DOHH2 (cell line): Measurements from ENCODE around the gene FOXP4.

Experiments used
- H3F3A ChIP-seq: fragments of 200-600 bp; sonication (generic), shearing (Covaris generic); 2 replicates; pipeline ENCODE4 v1.6.0; 2016; ENCODE audit warnings: antibody characterized with exemption, mild to moderate bottlenecking; ENCODE audit not compliant: control insufficient read depth, insufficient read depth
- H3K27ac ChIP-seq: fragments of 200-600 bp; sonication (generic); 2 replicates; pipeline ENCODE4 v1.5.1; 2014; ENCODE audit warnings: low read depth, mild to moderate bottlenecking, low read length, moderate library complexity
- H3K27me3 ChIP-seq: fragments of 200-600 bp; sonication (generic); 2 replicates; pipeline ENCODE4 v1.6.1; 2014; ENCODE audit warnings: mild to moderate bottlenecking, low read length, mixed read lengths; ENCODE audit not compliant: control insufficient read depth
- H3K36me3 ChIP-seq: fragments of 200-600 bp; sonication (generic); 2 replicates; pipeline ENCODE4 v1.6.1; 2014; ENCODE audit warnings: mild to moderate bottlenecking, low read length, moderate library complexity, mixed read lengths; ENCODE audit not compliant: control insufficient read depth
- H3K4me1 ChIP-seq: fragments of 200-600 bp; sonication (generic); 2 replicates; pipeline ENCODE4 v1.6.1; 2014; ENCODE audit warnings: mild to moderate bottlenecking, low read length, mixed read lengths; ENCODE audit not compliant: control insufficient read depth
- H3K4me2 ChIP-seq: fragments of 200-600 bp; sonication (generic); 2 replicates; pipeline ENCODE4 v1.6.0; 2014; ENCODE audit warnings: mild to moderate bottlenecking, low read length, moderate library complexity
- H3K4me3 ChIP-seq: fragments of 200-600 bp; sonication (generic); 2 replicates; pipeline ENCODE4 v1.5.1; 2014; ENCODE audit warnings: mild to moderate bottlenecking, low read length, mixed read lengths
- H3K79me2 ChIP-seq: fragments of 200-600 bp; sonication (generic); 2 replicates; pipeline ENCODE4 v1.6.1; 2014; ENCODE audit warnings: mild to moderate bottlenecking, low read length, mixed read lengths; ENCODE audit not compliant: control insufficient read depth
- H3K9me2 ChIP-seq: fragments of 200-600 bp; sonication (generic); replicated peaks from 2 replicates; pipeline ENCODE4 v1.6.1; 2014; ENCODE audit warnings: mild to moderate bottlenecking, low read length, mixed read lengths; ENCODE audit not compliant: control insufficient read depth
- H3K9me3 ChIP-seq: fragments of 200-600 bp; sonication (generic); 2 replicates; pipeline ENCODE4 v1.6.1; 2014; ENCODE audit warnings: antibody characterized with exemption, low read length, mixed read lengths; ENCODE audit not compliant: control insufficient read depth, insufficient read depth
- H4K20me1 ChIP-seq: fragments of 200-600 bp; sonication (generic); 2 replicates; pipeline ENCODE4 v1.6.0; 2014; ENCODE audit warnings: low read depth, mild to moderate bottlenecking, antibody characterized with exemption, low read length, moderate library complexity; ENCODE audit not compliant: control insufficient read depth, insufficient read depth
- EZH2phosphoT487 ChIP-seq: fragments of 200-600 bp; sonication (generic); IDR thresholded peaks from 2 replicates; pipeline ENCODE4 v1.6.1; 2017; ENCODE audit warnings: borderline replicate concordance, mild to moderate bottlenecking, antibody characterized with exemption, low read length, moderate library complexity, mixed read lengths
- TF ChIP-seq, protein P1 (sequence below): fragments of 200-600 bp; sonication (generic); IDR thresholded peaks from one replicate; pipeline ENCODE4 v1.5.1; 2014; ENCODE audit warnings: antibody characterized with exemption, mild to moderate bottlenecking, low read depth, low read length; ENCODE audit not compliant: poor library complexity, severe bottlenecking

The FOXP4 gene

DNA sequence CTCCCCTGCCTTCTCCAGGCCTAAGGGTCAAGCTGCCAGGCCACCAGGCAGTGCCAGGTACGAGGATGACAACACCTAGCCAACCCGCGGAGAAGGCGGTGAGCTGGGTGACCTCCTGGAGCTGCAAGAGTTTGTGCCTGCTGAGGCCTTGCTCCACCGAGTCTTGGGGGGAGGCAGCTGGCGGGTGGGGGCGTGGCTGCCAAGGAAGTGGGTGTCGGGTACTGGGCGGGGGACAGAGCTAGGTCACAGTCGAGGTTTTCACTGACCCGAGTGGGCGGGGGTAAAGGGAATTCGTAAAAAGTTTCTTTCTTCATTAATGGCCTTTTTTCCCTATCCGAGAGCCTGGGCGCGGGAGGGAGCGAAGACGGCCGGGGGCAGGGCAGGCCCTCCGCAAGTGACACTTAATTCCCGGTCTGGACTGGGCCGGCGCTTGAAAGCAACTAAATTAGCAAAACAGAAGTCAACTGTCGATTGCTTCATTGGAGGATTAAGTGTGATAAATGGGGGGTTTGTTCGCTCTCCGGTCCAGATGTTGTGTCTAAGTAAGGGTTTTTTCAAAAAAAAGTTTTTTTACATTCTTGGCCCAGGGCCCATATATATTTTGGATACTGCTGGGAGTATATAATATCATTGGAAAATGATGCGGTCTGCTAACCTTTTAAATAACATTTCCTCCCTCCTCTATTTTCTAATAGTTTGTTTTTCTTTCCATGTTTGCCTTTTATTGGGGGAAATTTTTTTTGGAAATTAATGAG lies 43.1 kb upstream of the FOXP4 start:
- Histone ChIP-seq H3K4me2 (no peak overlapping the region), H3K9me3 (no peaks in the 10 kb centered on the region), H3K9me2 (no peaks in the 10 kb centered on the region), H3K79me2 (no peaks in the 10 kb centered on the region), H3F3A (no peaks in the 10 kb centered on the region), H4K20me1 (no peaks in the 10 kb centered on the region), H3K27ac (no peak overlapping the region), H3K36me3 (no peaks in the 10 kb centered on the region), H3K4me3 (no peak overlapping the region), H3K4me1 (peaks cover 27% of the 10 kb centered on the region), H3K27me3 (peaks cover 59% of the 10 kb centered on the region)
- TF ChIP-seq, protein P1, sequence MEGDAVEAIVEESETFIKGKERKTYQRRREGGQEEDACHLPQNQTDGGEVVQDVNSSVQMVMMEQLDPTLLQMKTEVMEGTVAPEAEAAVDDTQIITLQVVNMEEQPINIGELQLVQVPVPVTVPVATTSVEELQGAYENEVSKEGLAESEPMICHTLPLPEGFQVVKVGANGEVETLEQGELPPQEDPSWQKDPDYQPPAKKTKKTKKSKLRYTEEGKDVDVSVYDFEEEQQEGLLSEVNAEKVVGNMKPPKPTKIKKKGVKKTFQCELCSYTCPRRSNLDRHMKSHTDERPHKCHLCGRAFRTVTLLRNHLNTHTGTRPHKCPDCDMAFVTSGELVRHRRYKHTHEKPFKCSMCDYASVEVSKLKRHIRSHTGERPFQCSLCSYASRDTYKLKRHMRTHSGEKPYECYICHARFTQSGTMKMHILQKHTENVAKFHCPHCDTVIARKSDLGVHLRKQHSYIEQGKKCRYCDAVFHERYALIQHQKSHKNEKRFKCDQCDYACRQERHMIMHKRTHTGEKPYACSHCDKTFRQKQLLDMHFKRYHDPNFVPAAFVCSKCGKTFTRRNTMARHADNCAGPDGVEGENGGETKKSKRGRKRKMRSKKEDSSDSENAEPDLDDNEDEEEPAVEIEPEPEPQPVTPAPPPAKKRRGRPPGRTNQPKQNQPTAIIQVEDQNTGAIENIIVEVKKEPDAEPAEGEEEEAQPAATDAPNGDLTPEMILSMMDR = no peak
- peak; percentile 85 for TF ChIP-seq EZH2phosphoT487

GRCh38 chr6:41503827-41504465 lies 42.2 kb upstream of the FOXP4 start:
- no peaks in the 10 kb centered on the region for H3K79me2 ChIP-seq
- TF ChIP-seq, protein P1 = no peak
- no peak; the same call in 1 of the 2 replicates for TF ChIP-seq EZH2phosphoT487
- H3K4me1 ChIP-seq = peaks cover 27% of the 10 kb centered on the region
- no peaks in the 10 kb centered on the region for H3F3A ChIP-seq
- no peaks in the 10 kb centered on the region for H3K36me3 ChIP-seq
- no peaks in the 10 kb centered on the region for H3K9me3 ChIP-seq
- H3K4me3 ChIP-seq = 0 out of 2 replicates have a peak overlapping the region, but pooled peaks have one; percentile 54
- H3K9me2 ChIP-seq = no peaks in the 10 kb centered on the region
- no peaks in the 10 kb centered on the region for H4K20me1 ChIP-seq
- H3K27me3 ChIP-seq = peaks cover 56% of the 10 kb centered on the region
- no peak overlapping the region for H3K27ac ChIP-seq
- peak overlapping the region; percentile 62; the same call in 1 of the 2 replicates for H3K4me2 ChIP-seq

GRCh38 chr6:41504466-41505121 lies 41.6 kb upstream of the FOXP4 start:
- H3K36me3 ChIP-seq = no peaks in the 10 kb centered on the region
- H3K9me2 ChIP-seq = no peaks in the 10 kb centered on the region
- no peak overlapping the region for H3K27ac ChIP-seq
- no peaks in the 10 kb centered on the region for H3K79me2 ChIP-seq
- peaks cover 27% of the 10 kb centered on the region for H3K4me1 ChIP-seq
- H3F3A ChIP-seq = no peaks in the 10 kb centered on the region
- peak overlapping the region; percentile 62 for H3K4me2 ChIP-seq
- no peak for TF ChIP-seq EZH2phosphoT487
- TF ChIP-seq, protein P1 = no peak
- H3K4me3 ChIP-seq = peak overlapping the region; percentile 54
- H3K9me3 ChIP-seq = no peaks in the 10 kb centered on the region
- H3K27me3 ChIP-seq = peaks cover 50% of the 10 kb centered on the region
- no peaks in the 10 kb centered on the region for H4K20me1 ChIP-seq
